HCEC 1CT (cell line): Measurements from ENCODE around the gene MCM7.

Experiments used
- DNase-seq: peaks from one replicate; pipeline ENCODE4 v3.0.0-alpha.2; 2017

Gene MCM7

DNA sequence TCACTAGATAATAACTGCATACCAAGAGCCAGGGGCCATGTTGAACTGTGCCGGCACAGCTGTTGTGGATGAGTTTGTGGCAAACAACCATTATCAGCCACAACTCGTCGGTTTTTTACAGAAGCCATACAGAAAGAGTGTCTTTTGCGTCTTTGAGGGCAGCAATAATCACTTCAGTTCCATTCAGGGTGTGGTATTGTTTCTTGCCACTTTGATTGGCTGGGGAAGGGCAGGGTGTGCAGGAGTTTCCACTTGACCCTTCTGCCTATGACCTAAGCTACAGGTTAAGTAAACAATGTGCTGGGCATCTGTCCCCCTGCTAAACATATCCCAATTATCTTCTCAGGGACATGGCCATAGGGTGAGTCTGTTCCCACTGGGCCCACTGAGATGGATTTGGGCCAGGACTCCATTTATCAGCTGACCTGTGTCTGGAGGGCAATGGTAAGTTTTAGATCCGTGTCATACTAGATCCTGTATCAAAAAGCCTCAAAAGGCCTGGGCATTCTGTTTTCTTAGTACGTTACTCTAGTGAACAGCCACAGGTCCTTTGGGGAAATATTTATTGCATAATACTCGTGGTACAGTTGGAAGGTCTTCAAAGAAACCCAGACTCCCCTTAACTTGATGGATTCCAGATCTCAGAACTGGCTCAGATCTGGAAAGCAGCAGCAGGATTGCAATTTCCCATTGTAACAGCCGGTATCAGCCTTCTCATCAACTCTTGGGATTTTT is 35.6 kb downstream of the MCM7 start:
- DNase-seq: peak; percentile 55

DNA sequence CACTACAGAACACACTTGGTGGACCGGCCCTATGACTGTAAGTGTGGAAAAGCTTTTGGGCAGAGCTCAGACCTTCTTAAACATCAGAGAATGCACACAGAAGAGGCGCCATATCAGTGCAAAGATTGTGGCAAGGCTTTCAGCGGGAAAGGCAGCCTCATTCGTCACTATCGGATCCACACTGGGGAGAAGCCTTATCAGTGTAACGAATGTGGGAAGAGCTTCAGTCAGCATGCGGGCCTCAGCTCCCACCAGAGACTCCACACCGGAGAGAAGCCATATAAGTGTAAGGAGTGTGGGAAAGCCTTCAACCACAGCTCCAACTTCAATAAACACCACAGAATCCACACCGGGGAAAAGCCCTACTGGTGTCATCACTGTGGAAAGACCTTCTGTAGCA is 37.0 kb downstream of the MCM7 start:
- DNase-seq: no peak

DNA sequence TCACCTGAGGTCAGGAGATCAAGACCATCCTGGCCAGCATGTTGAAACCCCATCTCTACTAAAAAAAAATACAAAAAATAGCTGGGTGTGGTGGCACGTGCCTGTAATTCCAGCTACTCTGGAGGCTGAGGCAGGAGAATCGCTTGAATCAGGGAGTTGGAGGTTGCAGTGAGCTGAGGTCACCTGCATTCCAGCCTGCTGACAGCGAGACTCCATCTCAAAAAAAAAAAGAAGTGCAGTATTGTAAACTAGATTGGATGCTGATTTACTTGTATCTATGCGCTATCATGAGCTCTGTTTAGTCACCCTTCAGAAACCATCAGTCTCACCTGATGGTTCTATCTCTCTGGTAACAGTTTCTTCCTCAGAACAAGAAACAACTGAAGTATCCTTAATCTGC is 37.8 kb downstream of the MCM7 start:
- DNase-seq: no peak

DNA sequence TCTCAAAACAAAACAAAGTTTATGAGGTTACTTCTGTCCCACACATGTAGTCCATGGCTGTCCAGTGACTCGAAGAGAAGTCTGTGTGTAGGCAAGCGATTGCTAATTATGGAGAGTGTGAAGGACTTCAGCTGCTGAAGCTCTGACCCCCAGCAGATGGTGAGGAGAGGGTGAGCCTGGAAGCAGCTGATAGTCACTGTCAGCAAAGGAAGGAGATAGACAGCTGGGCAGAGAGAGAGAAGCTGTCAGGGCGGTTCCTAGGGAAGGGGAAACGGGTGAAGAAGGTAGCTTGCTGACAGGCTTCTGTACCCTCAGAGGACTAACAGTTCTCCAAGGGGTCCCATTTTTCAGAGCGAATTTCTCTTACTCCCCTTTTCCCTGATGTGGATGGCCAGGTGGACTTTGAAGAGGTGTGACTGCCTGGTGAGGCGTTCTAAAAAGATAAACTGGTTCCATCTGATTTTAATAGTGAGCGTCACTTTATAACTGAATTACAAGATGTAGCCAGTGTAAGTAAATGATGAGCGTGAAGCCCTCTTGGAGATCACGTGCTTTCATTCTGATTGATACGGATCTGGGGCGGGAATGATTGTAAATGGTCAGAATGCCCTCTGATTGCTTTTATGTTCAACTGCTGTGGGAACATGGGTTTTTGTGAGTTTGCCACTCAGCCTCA is 39.5 kb downstream of the MCM7 start:
- DNase-seq: no peak

DNA sequence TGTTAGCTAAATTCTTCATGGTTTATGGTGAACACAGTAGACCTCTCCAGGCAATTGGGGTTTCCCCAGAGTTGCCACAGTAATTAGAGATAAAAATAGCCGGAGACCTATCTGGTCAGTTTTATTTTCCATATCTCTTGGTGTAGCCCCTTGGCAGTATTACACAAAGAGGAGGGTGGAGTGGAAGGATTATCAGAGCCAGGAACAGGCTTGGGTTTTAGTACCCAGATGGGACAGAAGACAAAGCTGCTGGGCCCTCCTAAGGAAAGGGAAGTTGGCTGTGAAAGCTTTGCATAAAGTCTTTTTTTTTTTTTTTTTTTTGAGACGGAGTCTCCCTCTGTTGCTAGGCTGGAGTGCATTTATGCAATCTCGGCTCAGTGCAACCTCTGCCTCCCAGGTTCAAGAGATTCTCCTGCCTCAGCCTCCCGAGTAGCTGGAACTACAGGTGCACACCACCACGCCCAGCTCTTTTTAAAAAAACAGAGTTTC is 41.9 kb downstream of the MCM7 start:
- DNase-seq: no peak

DNA sequence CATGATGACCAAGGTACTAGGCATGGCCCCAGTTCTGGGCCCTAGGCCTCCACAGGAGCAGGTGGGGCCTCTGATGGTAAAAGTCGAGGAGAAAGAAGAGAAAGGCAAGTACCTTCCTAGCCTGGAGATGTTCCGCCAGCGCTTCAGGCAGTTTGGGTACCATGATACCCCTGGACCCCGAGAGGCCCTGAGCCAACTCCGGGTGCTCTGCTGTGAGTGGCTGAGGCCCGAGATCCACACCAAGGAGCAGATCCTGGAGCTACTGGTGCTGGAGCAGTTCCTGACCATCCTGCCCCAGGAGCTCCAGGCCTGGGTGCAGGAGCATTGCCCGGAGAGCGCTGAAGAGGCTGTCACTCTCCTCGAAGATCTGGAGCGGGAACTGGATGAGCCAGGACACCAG is 44.2 kb downstream of the MCM7 start:
- no peak for DNase-seq

DNA sequence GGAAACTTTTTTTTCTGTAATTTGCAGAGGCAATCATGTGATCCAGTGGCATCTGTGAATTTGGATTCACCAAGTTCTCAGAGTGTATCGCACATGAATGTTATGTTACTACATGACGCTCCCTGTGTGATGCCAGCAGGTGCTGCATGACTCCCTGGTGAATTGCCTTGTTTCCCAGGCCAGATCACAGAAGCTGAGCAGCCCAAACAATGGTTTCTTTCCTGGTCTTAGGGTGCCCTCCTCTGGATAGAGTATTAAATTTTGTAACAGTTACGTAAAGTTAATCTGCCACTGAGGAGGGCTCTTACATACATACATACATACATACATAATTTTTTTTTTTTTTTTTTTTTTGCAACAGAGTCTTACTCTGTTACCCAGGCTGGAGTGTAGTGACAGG is 48.0 kb downstream of the MCM7 start:
- peak; percentile 81 for DNase-seq

DNA sequence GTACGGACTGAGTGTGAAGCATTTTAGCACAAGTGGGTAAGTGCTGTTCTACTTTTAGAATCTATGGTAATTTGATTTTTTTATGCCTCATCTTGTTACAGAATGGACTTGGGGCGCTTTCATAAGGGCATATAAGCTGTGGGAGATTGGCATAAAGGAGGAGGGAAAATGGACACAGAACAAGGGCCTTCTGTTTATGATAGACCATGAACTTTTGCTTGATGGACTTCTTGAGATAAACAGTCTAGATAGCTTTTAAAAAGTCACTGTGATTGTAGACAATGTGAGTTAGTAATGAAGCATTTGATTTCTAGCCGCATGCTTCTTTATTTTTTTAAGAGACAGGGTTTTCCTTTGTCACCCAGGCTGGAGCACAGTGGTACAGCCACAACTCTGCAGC is 49.6 kb downstream of the MCM7 start:
- DNase-seq: no peak

DNA sequence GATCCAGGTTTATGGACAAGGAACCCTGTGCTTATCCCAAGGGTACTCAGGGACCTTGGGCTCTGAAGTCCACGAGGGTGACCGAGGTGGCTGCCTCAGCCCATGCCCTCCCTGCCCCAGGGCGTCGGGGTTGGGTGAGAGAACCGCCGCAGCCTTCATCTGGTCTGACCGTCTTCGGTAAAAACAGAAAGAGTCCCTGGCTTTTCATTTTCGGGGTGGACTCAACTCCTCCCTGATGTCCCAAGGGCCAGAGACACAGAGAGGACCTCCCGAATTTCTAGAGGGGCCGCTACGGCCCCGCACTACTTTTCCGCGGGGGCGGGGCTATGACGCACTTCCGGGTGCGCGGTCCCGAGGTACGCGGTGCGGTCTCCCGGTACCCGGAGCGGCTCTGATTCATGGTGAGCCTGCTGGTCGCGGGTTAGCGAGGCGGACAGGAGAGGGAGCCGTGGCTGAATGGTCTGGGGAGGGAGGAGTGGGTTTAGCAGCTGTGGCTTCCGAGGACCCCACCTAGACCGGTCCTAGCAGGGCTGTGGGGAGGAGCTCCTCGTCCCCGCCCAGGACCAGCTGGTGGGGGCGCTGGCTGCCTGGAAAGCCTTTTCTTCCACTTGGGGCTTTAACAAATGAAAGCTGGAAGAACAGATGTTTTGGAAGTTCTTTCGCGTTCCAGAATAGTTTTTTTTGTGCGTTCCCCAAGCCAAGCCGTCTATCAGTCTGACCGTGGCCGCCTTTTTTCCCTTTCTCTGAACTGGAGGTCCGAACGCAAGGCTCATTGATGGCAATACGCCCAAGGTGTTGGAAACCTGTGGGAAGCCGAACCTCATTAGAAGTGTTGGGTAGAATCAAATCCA is 51.5 kb downstream of the MCM7 start, which contains the start of gene ZSCAN21:
Gene ZSCAN21, plus strand, starts transcription at position 334 of the 851 bp plus-strand sequence. CDS start 7,233 bp downstream, outside the sequence.
- DNase-seq: peak; percentile 75

DNA sequence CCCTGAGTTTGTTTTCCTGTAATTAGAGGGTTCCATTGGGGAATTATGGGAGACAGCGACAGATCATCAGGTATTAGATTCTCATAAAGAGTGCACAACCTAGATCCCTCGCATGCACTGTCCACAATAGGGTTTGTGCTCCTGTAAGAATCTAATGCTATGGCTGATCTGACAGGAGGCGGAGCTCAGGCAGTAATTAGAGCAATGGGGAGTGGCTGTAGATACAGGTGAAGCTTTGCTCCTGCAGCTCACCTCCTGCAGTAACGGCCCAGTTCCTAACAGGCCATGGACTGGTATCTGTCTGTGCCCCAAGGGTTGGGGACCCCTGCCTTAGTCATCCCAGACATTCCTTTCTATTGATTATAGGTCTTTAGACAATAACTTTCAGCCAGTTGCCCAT is 52.5 kb downstream of the MCM7 start:
- no peak for DNase-seq

DNA sequence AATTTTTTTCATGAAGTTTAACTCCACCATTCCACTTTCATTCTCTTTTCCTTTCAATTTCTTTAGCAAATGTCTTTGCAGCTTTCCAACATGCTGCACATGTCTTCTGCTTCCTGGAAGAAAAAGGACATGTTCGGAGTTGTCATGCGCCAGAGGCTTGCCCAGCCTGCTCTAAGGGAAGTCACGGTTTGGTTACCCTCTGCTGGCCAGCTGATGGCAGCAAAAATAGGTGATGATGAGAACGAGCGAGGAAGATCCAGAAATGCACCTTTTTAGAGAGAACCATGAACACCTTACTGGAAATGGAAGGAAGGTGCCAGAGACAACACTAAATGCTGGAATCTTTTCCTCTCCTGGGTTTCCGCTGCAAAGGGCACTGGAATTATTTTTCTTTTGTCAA is 56.5 kb downstream of the MCM7 start:
- DNase-seq: no peak
